IMR-90 (cell line): ENCODE data around the gene KDM6A. TPM values are rescaled to one million over a fixed set of nuclear protein-coding genes. Genes with fewer than 3 reads are reported as not detected.

Experiments
- ATAC-seq: fragments of 200-7000 bp; cut with Tn5 transposase; 2 replicates; pipeline ENCODE4 v1.9.1; 2020; ENCODE audit warnings: low read depth, mild to moderate bottlenecking, moderate library complexity
- BruUV-seq: library from RNA; stranded (reverse); fragments of 400-500 nt; replicated peaks from 2 replicates; lab custom pipeline; 2021; lab: Mats Ljungman, UMichigan
- CTCF ChIA-PET: fragments of 300-600 bp; formaldehyde crosslinking; extraction: SDS; loops from one replicate; lab custom pipeline; 2021; ENCODE audit warnings: antibody characterized with exemption; lab: Yijun Ruan, JAX
- POLR2A ChIA-PET: fragments of 300-600 bp; sonication (Branson Sonifier 250); formaldehyde crosslinking; loops from one replicate; lab custom pipeline; 2022; ENCODE audit warnings: antibody characterized with exemption; ENCODE audit not compliant: unreplicated experiment; lab: Charles Lee
- DNase-seq: peaks from one replicate; pipeline ENCODE4 v3.0.0; 2013
- H2AFZ ChIP-seq: replicated peaks from 2 replicates; pipeline ENCODE3; 2013; ENCODE audit warnings: low read length, mild to moderate bottlenecking; ENCODE audit not compliant: poor library complexity
- H2AK5ac ChIP-seq: 2 replicates; pipeline ENCODE4 v1.6.1; 2013; ENCODE audit warnings: low read depth, low read length, inconsistent platforms
- H2AK9ac ChIP-seq: replicated peaks from 2 replicates; pipeline ENCODE3; 2013; ENCODE audit warnings: mild to moderate bottlenecking, low read depth, low read length, moderate library complexity; ENCODE audit not compliant: poor library complexity
- H2BK120ac ChIP-seq: 2 replicates; pipeline ENCODE4 v1.6.1; 2013; ENCODE audit warnings: low read depth, low read length, inconsistent platforms
- H2BK15ac ChIP-seq: 3 replicates; pipeline ENCODE4 v1.6.1; 2013; ENCODE audit warnings: low read depth, low read length, inconsistent platforms
- H2BK20ac ChIP-seq: 2 replicates; pipeline ENCODE4 v1.6.1; 2013; ENCODE audit warnings: low read depth, mild to moderate bottlenecking, inconsistent platforms, low read length, moderate library complexity
- H2BK5ac ChIP-seq: 2 replicates; pipeline ENCODE4 v1.6.1; 2013; ENCODE audit warnings: mild to moderate bottlenecking, low read depth, low read length, inconsistent platforms; ENCODE audit not compliant: poor library complexity, severe bottlenecking
- H3K14ac ChIP-seq: replicated peaks from 2 replicates; pipeline ENCODE4 v1.6.1; 2013; ENCODE audit warnings: low read depth, low read length, inconsistent platforms
- H3K18ac ChIP-seq: 2 replicates; pipeline ENCODE4 v1.6.1; 2013; ENCODE audit warnings: low read depth, low read length, control low read depth
- H3K23ac ChIP-seq: 2 replicates; pipeline ENCODE4 v1.6.1; 2013; ENCODE audit warnings: low read depth, low read length, inconsistent platforms
- H3K27ac ChIP-seq: 2 replicates; pipeline ENCODE4 v1.5.1; 2013; ENCODE audit warnings: mild to moderate bottlenecking, control low read depth, low read length; ENCODE audit not compliant: insufficient read depth
- H3K27me3 ChIP-seq: 2 replicates; pipeline ENCODE4 v1.6.1; 2013; ENCODE audit warnings: low read length; ENCODE audit not compliant: control insufficient read depth, insufficient read depth
- H3K36me3 ChIP-seq: 2 replicates; pipeline ENCODE4 v1.6.1; 2013; ENCODE audit warnings: low read length, mixed read lengths; ENCODE audit not compliant: control insufficient read depth, insufficient read depth
- H3K4ac ChIP-seq: 2 replicates; pipeline ENCODE4 v1.6.1; 2013; ENCODE audit warnings: low read depth, low read length, inconsistent platforms
- H3K4me1 ChIP-seq: 2 replicates; pipeline ENCODE4 v1.6.1; 2013; ENCODE audit warnings: low read length, mixed read lengths; ENCODE audit not compliant: control insufficient read depth, insufficient read depth
- H3K4me2 ChIP-seq: 2 replicates; pipeline ENCODE4 v1.6.1; 2013; ENCODE audit warnings: low read depth, mild to moderate bottlenecking, control low read depth, low read length, moderate library complexity
- H3K4me3 ChIP-seq: 2 replicates; pipeline ENCODE4 v1.5.1; 2013; ENCODE audit warnings: low read depth, mild to moderate bottlenecking, control low read depth, low read length, moderate library complexity; ENCODE audit not compliant: insufficient read depth
- H3K56ac ChIP-seq: 2 replicates; pipeline ENCODE4 v1.6.1; 2013; ENCODE audit warnings: low read length, inconsistent platforms; ENCODE audit not compliant: insufficient read depth; ENCODE audit errors: extremely low read depth
- H3K79me1 ChIP-seq, 2 experiments: 2 replicates each; pipeline ENCODE4 v1.6.1; 2013; ENCODE audit warnings: low read length in 2 of 2, inconsistent platforms in 1 of 2, low read depth in 1 of 2
- H3K9ac ChIP-seq: 2 replicates; pipeline ENCODE4 v1.6.1; 2013; ENCODE audit warnings: low read depth, low read length, control low read depth
- H3K9me1 ChIP-seq: 2 replicates; pipeline ENCODE4 v1.6.1; 2013; ENCODE audit warnings: low read length, inconsistent platforms; ENCODE audit not compliant: insufficient read depth
- H3K9me3 ChIP-seq: 2 replicates; pipeline ENCODE4 v1.6.1; 2013; ENCODE audit warnings: low read length; ENCODE audit not compliant: control insufficient read depth, insufficient read depth
- H4K20me1 ChIP-seq: 2 replicates; pipeline ENCODE4 v1.6.1; 2013; ENCODE audit warnings: low read length, inconsistent platforms; ENCODE audit not compliant: insufficient read depth
- H4K5ac ChIP-seq: 2 replicates; pipeline ENCODE4 v1.6.1; 2013; ENCODE audit warnings: mild to moderate bottlenecking, low read depth, low read length, control low read depth
- H4K8ac ChIP-seq, 2 experiments: 2 replicates each; pipeline ENCODE4 v1.6.1; 2013; ENCODE audit warnings: low read depth in 2 of 2, low read length in 2 of 2, control low read depth in 1 of 2, inconsistent platforms in 1 of 2
- H4K91ac ChIP-seq: 2 replicates; pipeline ENCODE4 v1.6.1; 2013; ENCODE audit warnings: low read depth, low read length, inconsistent platforms; ENCODE audit not compliant: insufficient read depth
- BHLHE40 ChIP-seq: fragments of 150-350 bp; IDR thresholded peaks from 2 replicates; pipeline ENCODE4 v1.6.1; 2016; ENCODE audit warnings: mild to moderate bottlenecking, low read depth, low read length
- CHD1 ChIP-seq: IDR thresholded peaks from 2 replicates; pipeline ENCODE4 v1.6.1; 2012; ENCODE audit warnings: low read depth, low read length, improper control_type of control experiment
- ELK1 ChIP-seq: fragments of 150-350 bp; IDR thresholded peaks from 2 replicates; pipeline ENCODE4 v1.6.1; 2016; ENCODE audit warnings: low read depth, mild to moderate bottlenecking, low read length, moderate library complexity, borderline replicate concordance
- MAFK ChIP-seq: IDR thresholded peaks from 2 replicates; pipeline ENCODE4 v1.6.1; 2012; ENCODE audit warnings: low read depth, low read length, improper control_type of control experiment
- MAZ ChIP-seq: IDR thresholded peaks from 2 replicates; pipeline ENCODE4 v1.6.1; 2012; ENCODE audit warnings: low read depth, mild to moderate bottlenecking, low read length, improper control_type of control experiment, moderate library complexity, borderline replicate concordance
- MXI1 ChIP-seq: IDR thresholded peaks from 2 replicates; pipeline ENCODE4 v1.6.1; 2012; ENCODE audit warnings: low read depth, mild to moderate bottlenecking, low read length, moderate library complexity, borderline replicate concordance
- NFE2L2 ChIP-seq: fragments of 150-350 bp; IDR thresholded peaks from 2 replicates; pipeline ENCODE4 v1.6.1; 2016; ENCODE audit warnings: low read depth, mild to moderate bottlenecking, low read length
- POLR2A ChIP-seq: IDR thresholded peaks from 2 replicates; pipeline ENCODE4 v1.6.1; 2012; ENCODE audit warnings: mild to moderate bottlenecking, low read depth, low read length
- RCOR1 ChIP-seq: IDR thresholded peaks from 2 replicates; pipeline ENCODE4 v1.6.1; 2012; ENCODE audit warnings: mild to moderate bottlenecking, low read length, improper control_type of control experiment; ENCODE audit not compliant: insufficient replicate concordance
- RFX5 ChIP-seq: IDR thresholded peaks from 2 replicates; pipeline ENCODE4 v1.8.0; 2012; ENCODE audit warnings: low read depth, mild to moderate bottlenecking, low read length, moderate library complexity
- SMC3 ChIP-seq: fragments of 150-350 bp; IDR thresholded peaks from 2 replicates; pipeline ENCODE4 v1.6.1; 2016; ENCODE audit warnings: low read depth, mild to moderate bottlenecking, antibody characterized with exemption, low read length, moderate library complexity
- WGBS, 2 experiments: methylation state at CpG; one replicate each; pipeline versions ENCODE4 v1.1.5 to v1.1.7; 2013; ENCODE audit warnings: missing lambda C conversion rate in 2 of 2; ENCODE audit not compliant: insufficient read length in 1 of 2; ENCODE audit errors: extremely low coverage in 2 of 2; 5-methylcytosine and 5-hydroxymethylcytosine counted together
- dilution Hi-C: fragments of 300-500 bp; cut with HindIII; formaldehyde crosslinking; loops from one replicate; pipeline ENCODE4 v1.14.3; 2018; ENCODE audit warnings: low sequenced_read_pairs; ENCODE audit not compliant: unreplicated experiment
- in situ Hi-C: fragments of 300-500 bp; cut with MboI; formaldehyde crosslinking; loops from 3 replicates; pipeline ENCODE4 v1.14.3; 2019; ENCODE audit warnings: low sequenced_read_pairs, inconsistent platforms, mixed read lengths
- intact Hi-C: fragments of 100-400 bp; cut with micrococcal nuclease; formaldehyde crosslinking; loops from 2 replicates; pipeline ENCODE4 v1.10.0; 2022
- polyA plus RNA-seq, 3 experiments: library from polyadenylated mRNA; depleted of rRNA; stranded (reverse); fragments of >200 nt; gene quantifications; 2 replicates each; pipeline ENCODE4 v1.2.3, GENCODE V29; 2012; ENCODE audit warnings: low replicate concordance in 1 of 3
- total RNA-seq: library from RNA; depleted of rRNA; stranded (reverse); fragments of >200 nt; gene quantifications from 2 replicates; pipeline ENCODE4 v1.2.3, GENCODE V29; 2012
- TF ChIP-seq, protein P1 (sequence below): conservative IDR thresholded peaks from 2 replicates; pipeline ENCODE4 v1.5.1; 2012; ENCODE audit warnings: mild to moderate bottlenecking, low read depth, low read length, improper control_type of control experiment

The KDM6A gene
- total and polyA plus RNA-seq, 2 of the 4 experiments (the other 2 are of a cell fraction), result 11.7 to 24.9 TPM

GRCh38 chrX:44890247-44890646 lies 17.3 kb downstream of the KDM6A start:
- ATAC-seq (no peak), DNase-seq (no peak)
- no peak overlapping the region for H4K8ac ChIP-seq
- H4K91ac ChIP-seq, result no peak overlapping the region
- dilution Hi-C loops, result no loop called here
- H2AK9ac ChIP-seq, result no peak overlapping the region
- H3K9me3 ChIP-seq, result no peaks in the 10 kb centered on the region
- H4K20me1 ChIP-seq, result peaks cover 59% of the 10 kb centered on the region
- no peak overlapping the region for H3K4me2 ChIP-seq
- no peak overlapping the region for H3K4ac ChIP-seq
- no peak overlapping the region for H3K56ac ChIP-seq
- no peak overlapping the region for H4K5ac ChIP-seq
- ChIA-PET POLR2A (no interaction called here), CTCF (no interaction called here)
- peaks cover 6 to 17% of the 10 kb centered on the region in 2 experiments for H3K79me1 ChIP-seq
- no peak overlapping the region for H2AK5ac ChIP-seq
- H3K18ac ChIP-seq, result no peak overlapping the region
- H3K27me3 ChIP-seq, result no peaks in the 10 kb centered on the region
- no peak overlapping the region for H3K4me3 ChIP-seq
- H3K4me1 ChIP-seq, result no peaks in the 10 kb centered on the region
- H3K23ac ChIP-seq, result no peak overlapping the region
- intact Hi-C loops, result no loop called here
- H3K36me3 ChIP-seq, result no peaks in the 10 kb centered on the region
- no peaks in the 10 kb centered on the region for H3K9me1 ChIP-seq
- no peak overlapping the region for H3K27ac ChIP-seq
- no TSS peak for BruUV-seq
- no peak overlapping the region for H2AFZ ChIP-seq
- in situ Hi-C loops, result no loop called here
- no CpG with 5 or more reads among the region's 3 CpGs for WGBS, 2 experiments
- H2BK15ac ChIP-seq, result no peak overlapping the region
- no peak overlapping the region for H2BK20ac ChIP-seq
- H2BK5ac ChIP-seq, result no peak overlapping the region
- TF ChIP-seq RCOR1 (no peak), ELK1 (no peak), POLR2A (no peak), SMC3 (no peak), MXI1 (no peak), CHD1 (no peak), RFX5 (no peak), MAZ (no peak), MAFK (no peak), NFE2L2 (no peak), BHLHE40 (no peak)
- TF ChIP-seq, protein P1, sequence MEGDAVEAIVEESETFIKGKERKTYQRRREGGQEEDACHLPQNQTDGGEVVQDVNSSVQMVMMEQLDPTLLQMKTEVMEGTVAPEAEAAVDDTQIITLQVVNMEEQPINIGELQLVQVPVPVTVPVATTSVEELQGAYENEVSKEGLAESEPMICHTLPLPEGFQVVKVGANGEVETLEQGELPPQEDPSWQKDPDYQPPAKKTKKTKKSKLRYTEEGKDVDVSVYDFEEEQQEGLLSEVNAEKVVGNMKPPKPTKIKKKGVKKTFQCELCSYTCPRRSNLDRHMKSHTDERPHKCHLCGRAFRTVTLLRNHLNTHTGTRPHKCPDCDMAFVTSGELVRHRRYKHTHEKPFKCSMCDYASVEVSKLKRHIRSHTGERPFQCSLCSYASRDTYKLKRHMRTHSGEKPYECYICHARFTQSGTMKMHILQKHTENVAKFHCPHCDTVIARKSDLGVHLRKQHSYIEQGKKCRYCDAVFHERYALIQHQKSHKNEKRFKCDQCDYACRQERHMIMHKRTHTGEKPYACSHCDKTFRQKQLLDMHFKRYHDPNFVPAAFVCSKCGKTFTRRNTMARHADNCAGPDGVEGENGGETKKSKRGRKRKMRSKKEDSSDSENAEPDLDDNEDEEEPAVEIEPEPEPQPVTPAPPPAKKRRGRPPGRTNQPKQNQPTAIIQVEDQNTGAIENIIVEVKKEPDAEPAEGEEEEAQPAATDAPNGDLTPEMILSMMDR, result no peak
- no peak overlapping the region for H2BK120ac ChIP-seq
- no peak overlapping the region for H3K9ac ChIP-seq
- no peak overlapping the region for H3K14ac ChIP-seq
